Measurements from ENCODE around the gene SYNDIG1L. TPM values are rescaled to one million over a fixed set of nuclear protein-coding genes. Genes with fewer than 3 reads are reported as not detected.

SYNDIG1L gene
- total and polyA plus RNA-seq, 2 of the 4 experiments (the other 2 are of a cell fraction), result not detected

DNA sequence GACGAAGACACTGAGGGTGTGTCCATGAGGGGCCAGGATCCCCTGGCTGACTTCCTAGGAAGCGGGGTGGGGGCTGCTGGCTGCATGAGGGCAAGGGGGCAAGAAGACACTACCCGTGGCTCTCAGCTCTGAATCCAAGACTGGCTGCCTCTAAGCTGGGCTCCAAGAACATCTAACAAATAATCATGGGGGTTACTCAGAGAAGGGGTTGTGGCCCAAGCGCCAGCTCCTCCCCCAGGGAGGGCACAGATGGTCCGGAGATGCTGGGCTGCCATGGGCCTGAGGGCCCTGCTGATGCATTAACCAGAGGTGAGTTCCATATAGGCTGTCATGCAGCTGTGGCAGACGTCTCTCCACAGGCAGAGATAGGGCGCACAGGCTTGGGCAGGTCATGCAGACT lies 14.3 kb downstream of the SYNDIG1L start:
- Histone ChIP-seq H3K79me1 (ENCODE audit: low read depth in 1 of 2, low read length in 2 of 2) (no peaks in the 10 kb centered on the region), H2AK5ac (ENCODE audit: low read depth, low read length) (no peak overlapping the region), H2AK9ac (replicated peaks; ENCODE audit: low read depth, low read length, poor library complexity) (no peak overlapping the region), H2BK120ac (ENCODE audit: low read depth, low read length) (no peak overlapping the region), H3K36me3 (ENCODE audit: control insufficient read depth, insufficient read depth, low read length) (no peaks in the 10 kb centered on the region), H4K5ac (ENCODE audit: low read depth, low read length) (no peak overlapping the region), H3K4ac (ENCODE audit: low read depth, low read length) (no peak overlapping the region), H3K27me3 (ENCODE audit: control insufficient read depth, insufficient read depth, low read length) (peaks cover 59% of the 10 kb centered on the region), H4K91ac (ENCODE audit: insufficient read depth, low read depth, low read length) (no peak overlapping the region), H4K20me1 (ENCODE audit: insufficient read depth, low read length) (no peaks in the 10 kb centered on the region), H3K27ac (ENCODE audit: insufficient read depth, low read length) (no peak overlapping the region), H3K9ac (ENCODE audit: low read depth, low read length) (no peak overlapping the region), H3K4me2 (ENCODE audit: low read depth, low read length) (no peak overlapping the region), H3K18ac (ENCODE audit: low read depth, low read length) (no peak overlapping the region), H2BK20ac (ENCODE audit: low read depth, low read length) (no peak overlapping the region), H3K23ac (ENCODE audit: low read depth, low read length) (no peak overlapping the region), H3K4me1 (ENCODE audit: control insufficient read depth, insufficient read depth, low read length) (no peaks in the 10 kb centered on the region), H2BK15ac (ENCODE audit: low read depth, low read length) (no peak overlapping the region), H4K8ac (ENCODE audit: low read depth in 2 of 2, low read length in 2 of 2) (no peak overlapping the region), H2BK5ac (ENCODE audit: low read depth, low read length, poor library complexity, severe bottlenecking) (no peak overlapping the region), H3K9me3 (ENCODE audit: control insufficient read depth, insufficient read depth, low read length) (no peaks in the 10 kb centered on the region), H3K4me3 (ENCODE audit: insufficient read depth, low read depth, low read length) (no peak overlapping the region), H2AFZ (replicated peaks; ENCODE audit: low read length, poor library complexity) (no peak overlapping the region), H3K56ac (ENCODE audit: extremely low read depth, insufficient read depth, low read length) (no peak overlapping the region), H3K14ac (replicated peaks; ENCODE audit: low read depth, low read length) (no peak overlapping the region), H3K9me1 (ENCODE audit: insufficient read depth, low read length) (no peaks in the 10 kb centered on the region)
- DNase-seq, result no peak
- in situ Hi-C loops (cut with MboI; ENCODE audit: low sequenced_read_pairs), result no loop called here
- POLR2A ChIA-PET (ENCODE audit: unreplicated experiment), result no interaction called here
- ATAC-seq (ENCODE audit: low read depth), result no peak
- TF ChIP-seq RAD21 (IDR thresholded peaks at IDR 0.05; ENCODE audit: low read length) (no peak), RFX5 (IDR thresholded peaks at IDR 0.05; ENCODE audit: low read depth, low read length) (no peak), CHD1 (IDR thresholded peaks at IDR 0.05; ENCODE audit: low read depth, low read length) (no peak), POLR2A (IDR thresholded peaks at IDR 0.05; ENCODE audit: low read depth, low read length) (no peak), BHLHE40 (IDR thresholded peaks at IDR 0.05; ENCODE audit: low read depth, low read length) (no peak), CEBPB (IDR thresholded peaks at IDR 0.05; ENCODE audit: low read depth, low read length) (no peak), MAFK (IDR thresholded peaks at IDR 0.05; ENCODE audit: low read depth, low read length) (no peak), NFE2L2 (IDR thresholded peaks at IDR 0.05; ENCODE audit: low read depth, low read length) (no peak), SMC3 (IDR thresholded peaks at IDR 0.05; ENCODE audit: low read depth, low read length) (no peak), MXI1 (IDR thresholded peaks at IDR 0.05; ENCODE audit: borderline replicate concordance, low read depth, low read length) (no peak), RCOR1 (IDR thresholded peaks at IDR 0.05; ENCODE audit: insufficient replicate concordance, low read length) (no peak), FOS (IDR thresholded peaks at IDR 0.05; ENCODE audit: low read depth, low read length) (no peak), MAZ (IDR thresholded peaks at IDR 0.05; ENCODE audit: borderline replicate concordance, low read depth, low read length) (no peak)
- TF ChIP-seq, protein P1, sequence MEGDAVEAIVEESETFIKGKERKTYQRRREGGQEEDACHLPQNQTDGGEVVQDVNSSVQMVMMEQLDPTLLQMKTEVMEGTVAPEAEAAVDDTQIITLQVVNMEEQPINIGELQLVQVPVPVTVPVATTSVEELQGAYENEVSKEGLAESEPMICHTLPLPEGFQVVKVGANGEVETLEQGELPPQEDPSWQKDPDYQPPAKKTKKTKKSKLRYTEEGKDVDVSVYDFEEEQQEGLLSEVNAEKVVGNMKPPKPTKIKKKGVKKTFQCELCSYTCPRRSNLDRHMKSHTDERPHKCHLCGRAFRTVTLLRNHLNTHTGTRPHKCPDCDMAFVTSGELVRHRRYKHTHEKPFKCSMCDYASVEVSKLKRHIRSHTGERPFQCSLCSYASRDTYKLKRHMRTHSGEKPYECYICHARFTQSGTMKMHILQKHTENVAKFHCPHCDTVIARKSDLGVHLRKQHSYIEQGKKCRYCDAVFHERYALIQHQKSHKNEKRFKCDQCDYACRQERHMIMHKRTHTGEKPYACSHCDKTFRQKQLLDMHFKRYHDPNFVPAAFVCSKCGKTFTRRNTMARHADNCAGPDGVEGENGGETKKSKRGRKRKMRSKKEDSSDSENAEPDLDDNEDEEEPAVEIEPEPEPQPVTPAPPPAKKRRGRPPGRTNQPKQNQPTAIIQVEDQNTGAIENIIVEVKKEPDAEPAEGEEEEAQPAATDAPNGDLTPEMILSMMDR (conservative IDR thresholded peaks at IDR 0.05; ENCODE audit: low read depth, low read length), result no peak
- TF ChIP-seq, protein P2, sequence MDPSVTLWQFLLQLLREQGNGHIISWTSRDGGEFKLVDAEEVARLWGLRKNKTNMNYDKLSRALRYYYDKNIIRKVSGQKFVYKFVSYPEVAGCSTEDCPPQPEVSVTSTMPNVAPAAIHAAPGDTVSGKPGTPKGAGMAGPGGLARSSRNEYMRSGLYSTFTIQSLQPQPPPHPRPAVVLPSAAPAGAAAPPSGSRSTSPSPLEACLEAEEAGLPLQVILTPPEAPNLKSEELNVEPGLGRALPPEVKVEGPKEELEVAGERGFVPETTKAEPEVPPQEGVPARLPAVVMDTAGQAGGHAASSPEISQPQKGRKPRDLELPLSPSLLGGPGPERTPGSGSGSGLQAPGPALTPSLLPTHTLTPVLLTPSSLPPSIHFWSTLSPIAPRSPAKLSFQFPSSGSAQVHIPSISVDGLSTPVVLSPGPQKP (IDR thresholded peaks at IDR 0.05; ENCODE audit: borderline replicate concordance, low read depth, low read length), result no peak
- TF ChIP-seq, protein P3, sequence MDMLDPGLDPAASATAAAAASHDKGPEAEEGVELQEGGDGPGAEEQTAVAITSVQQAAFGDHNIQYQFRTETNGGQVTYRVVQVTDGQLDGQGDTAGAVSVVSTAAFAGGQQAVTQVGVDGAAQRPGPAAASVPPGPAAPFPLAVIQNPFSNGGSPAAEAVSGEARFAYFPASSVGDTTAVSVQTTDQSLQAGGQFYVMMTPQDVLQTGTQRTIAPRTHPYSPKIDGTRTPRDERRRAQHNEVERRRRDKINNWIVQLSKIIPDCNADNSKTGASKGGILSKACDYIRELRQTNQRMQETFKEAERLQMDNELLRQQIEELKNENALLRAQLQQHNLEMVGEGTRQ (IDR thresholded peaks at IDR 0.05; ENCODE audit: low read depth, low read length), result no peak
- dilution Hi-C loops (cut with HindIII; ENCODE audit: low sequenced_read_pairs, unreplicated experiment), result no loop called here
- intact Hi-C loops (cut with micrococcal nuclease), result no loop called here
- WGBS, 2 experiments (ENCODE audit: extremely low coverage in 2 of 2, insufficient read length in 1 of 2), result 0% methylated on average over 1 of the region's 7 CpGs; no CpG with 5 or more reads in 1 of the 2 experiments
- CTCF ChIA-PET, result no interaction called here
- no TSS peak for BruUV-seq (replicated peaks)
